Stimulated activated CD4-positive, alpha-beta T cell treated with anti-CD3 and anti-CD28 coated beads, Interleukin-1b, Interleukin-23, amount 100 ng/mL, for 1 hour (primary cell): ENCODE data around the gene NAA80.

Experiments used
- DNase-seq, 2 donors: peaks; one replicate each; pipeline ENCODE4 v3.0.0-alpha.2; 2020; ENCODE audit warnings: low read depth in 2 of 2

NAA80 gene

DNA sequence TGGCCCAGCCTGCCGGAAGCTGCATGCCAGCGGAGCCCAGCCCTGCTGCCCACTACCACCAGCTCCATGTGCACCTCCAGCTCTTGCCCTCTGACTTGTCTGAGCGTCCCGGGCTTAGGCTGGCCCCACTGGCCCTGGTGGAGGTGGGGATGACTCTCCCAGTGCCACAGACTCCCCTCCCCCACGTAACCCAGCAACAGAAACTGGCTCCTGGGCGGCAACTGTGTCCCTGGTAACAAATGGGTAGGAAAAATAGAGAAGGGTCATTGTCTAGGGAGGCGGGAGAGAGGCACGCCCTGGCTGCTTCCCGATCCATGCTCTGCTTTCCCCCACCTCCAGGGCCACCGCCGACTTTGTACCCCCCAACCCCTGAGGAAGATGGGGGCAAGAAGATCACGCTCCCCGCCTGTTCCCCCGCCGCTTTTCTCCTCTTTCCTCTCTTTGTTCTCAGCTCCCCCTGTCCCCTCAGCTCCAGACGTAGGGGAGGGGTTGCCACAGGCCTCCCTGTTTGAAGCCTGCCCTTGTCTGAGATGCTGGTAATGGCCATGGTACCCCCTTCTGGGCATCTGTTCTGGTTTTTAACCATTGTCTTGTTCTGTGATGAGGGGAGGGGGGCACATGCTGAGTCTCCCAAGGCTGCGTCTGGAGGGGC is 41.0 kb downstream of the NAA80 start:
- no peak for DNase-seq

GRCh38 chr3:50256978-50257890 is 42.0 kb downstream of the NAA80 start:
- DNase-seq, result no peak

DNA sequence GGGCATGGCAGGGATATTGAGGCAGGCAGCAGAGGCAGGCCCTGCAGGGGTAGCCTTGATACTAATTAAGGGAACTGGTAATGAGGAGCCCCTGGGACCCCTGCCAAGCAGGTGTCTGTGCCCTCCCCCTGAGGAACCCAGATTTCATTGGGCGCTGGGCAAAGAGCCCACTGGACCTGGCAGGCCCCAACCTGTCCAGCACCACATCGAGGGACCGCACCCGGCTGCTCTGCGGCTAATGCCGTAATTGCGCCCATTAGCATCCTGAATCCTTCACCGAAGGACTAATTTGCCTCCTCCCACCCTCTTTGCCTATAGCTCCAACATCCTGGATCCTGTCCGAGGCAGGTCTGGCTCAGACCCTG is 44.0 kb downstream of the NAA80 start:
- DNase-seq, result no peak

- DNase-seq, result no peak
Measured at GRCh38 chr3:50254577-50255250, 44.5 kb downstream of the NAA80 start.

DNA sequence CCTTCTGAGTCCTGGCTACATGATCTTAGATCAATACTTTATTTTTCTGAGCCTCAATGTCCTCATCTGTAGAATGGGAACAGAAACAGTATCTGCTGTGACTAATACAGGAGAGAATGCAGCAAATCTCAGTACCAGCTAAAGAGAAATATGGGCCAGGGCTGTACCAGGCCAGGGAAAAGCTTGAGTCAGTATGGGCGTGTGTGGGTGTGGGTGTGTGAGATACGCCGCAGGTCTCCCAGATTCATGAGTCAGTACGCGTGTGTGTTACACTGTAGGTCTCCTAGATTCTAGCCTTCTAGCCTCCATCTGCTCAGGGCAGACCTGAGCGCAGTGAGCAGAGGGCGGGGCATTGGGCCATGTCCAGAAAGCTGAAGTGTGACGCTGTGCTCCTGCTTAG is 48.0 kb downstream of the NAA80 start:
- no peak for DNase-seq

DNA sequence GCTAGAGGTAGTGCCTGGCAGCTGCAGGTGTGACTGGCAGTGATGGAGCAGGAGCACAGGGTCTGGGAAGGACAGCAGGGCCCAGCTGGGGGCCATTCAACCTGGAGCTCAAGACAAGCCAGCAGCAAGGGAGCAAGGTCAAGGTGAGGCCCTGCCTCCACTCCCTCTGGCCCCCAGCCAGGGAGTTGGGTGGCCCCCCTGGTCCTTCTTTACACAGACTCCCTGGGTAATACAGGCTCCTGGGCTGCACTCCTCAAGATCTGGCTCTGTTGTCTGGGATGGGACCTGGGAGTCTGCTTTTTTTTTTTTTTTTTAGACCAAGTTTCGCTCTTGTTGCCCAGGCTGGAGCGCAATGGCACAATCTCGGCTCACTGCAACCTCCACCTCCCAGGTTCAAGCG is 48.7 kb downstream of the NAA80 start:
- no peak for DNase-seq

DNA sequence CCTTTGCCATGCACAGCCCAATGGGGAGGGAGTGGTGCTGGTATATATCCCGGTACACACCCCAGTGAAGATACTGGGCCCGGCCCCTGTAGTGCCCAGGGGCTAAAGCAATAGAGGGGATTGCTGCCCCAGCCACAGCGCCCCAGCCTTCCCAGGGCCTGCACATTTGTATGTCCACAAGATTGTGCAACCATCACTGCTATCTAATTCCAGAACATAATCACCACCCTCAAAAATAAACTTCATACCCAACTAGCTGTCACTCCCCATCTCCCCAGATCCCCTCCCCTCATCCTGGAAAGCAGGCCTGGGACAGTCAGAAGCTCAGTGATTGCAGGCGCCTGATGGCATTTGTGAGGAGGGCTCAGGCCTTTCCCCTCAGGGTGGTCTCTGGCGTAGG is 49.7 kb downstream of the NAA80 start:
- DNase-seq, result no peak

GRCh38 chr3:50248387-50248786 is 50.8 kb downstream of the NAA80 start:
- no peak for DNase-seq

- DNase-seq, result peak in 1 of 2 donors; percentile 50
Measured at GRCh38 chr3:50246517-50246954, 52.7 kb downstream of the NAA80 start.
